Small intestine (tissue), 7 donors: ENCODE results near the gene CFAP97D1. TPM values are rescaled to one million over a fixed set of nuclear protein-coding genes. Genes with fewer than 3 reads are reported as not detected.

Experiments
- DNase-seq, 2 donors: peaks; one replicate each; pipeline versions ENCODE4 v3.0.0 to v3.0.0-alpha.2; 2013
- FAIRE-seq: peaks from 2 replicates; lab custom pipeline; 2012; peaks lifted over from hg19 to GRCh38; lab: Jason Lieb, UNC
- H3K27ac ChIP-seq, 3 donors: one replicate each; pipeline ENCODE4 v1.5.1; 2013; ENCODE audit warnings: low read length in 2 of 3, mild to moderate bottlenecking in 2 of 3, control low read depth in 1 of 3, inconsistent platforms in 1 of 3, low read depth in 1 of 3, moderate library complexity in 1 of 3
- H3K27me3 ChIP-seq, 3 donors: one replicate each; pipeline ENCODE4 v1.6.1; 2013; ENCODE audit warnings: low read length in 3 of 3, inconsistent platforms in 1 of 3; ENCODE audit not compliant: control insufficient read depth in 3 of 3, insufficient read depth in 3 of 3
- H3K36me3 ChIP-seq, 3 donors: one replicate each; pipeline ENCODE4 v1.6.1; 2013; ENCODE audit warnings: low read length in 3 of 3, inconsistent platforms in 1 of 3, low read depth in 1 of 3, mild to moderate bottlenecking in 1 of 3, moderate library complexity in 1 of 3; ENCODE audit not compliant: control insufficient read depth in 3 of 3, insufficient read depth in 2 of 3
- H3K4me1 ChIP-seq, 3 donors: one replicate each; pipeline ENCODE4 v1.6.1; 2013; ENCODE audit warnings: low read length in 2 of 3, inconsistent platforms in 1 of 3, low read depth in 1 of 3, mild to moderate bottlenecking in 1 of 3, moderate library complexity in 1 of 3; ENCODE audit not compliant: control insufficient read depth in 3 of 3, insufficient read depth in 2 of 3
- H3K4me3 ChIP-seq, 3 donors: one replicate each; pipeline ENCODE4 v1.5.1; 2013; ENCODE audit warnings: low read length in 3 of 3, control low read depth in 1 of 3, inconsistent platforms in 1 of 3, low read depth in 1 of 3, mild to moderate bottlenecking in 1 of 3, moderate library complexity in 1 of 3
- H3K9me3 ChIP-seq, 2 donors: one replicate each; pipeline ENCODE4 v1.6.1; 2013; ENCODE audit warnings: low read depth in 1 of 2, low read length in 1 of 2; ENCODE audit not compliant: control insufficient read depth in 2 of 2, insufficient read depth in 1 of 2
- WGBS, 3 donors: extraction: QIAGEN DNeasy Blood & Tissue Kit; methylation state at CpG; one replicate each; pipeline ENCODE4 v1.1.7; 2013; 5-methylcytosine and 5-hydroxymethylcytosine counted together
- polyA plus RNA-seq, 4 donors: library from polyadenylated mRNA; stranded (reverse) in 3 of 4; unstranded in 1 of 4; fragments of 200-250 nt in 3 of 4; fragments of 120-200 nt in 1 of 4; gene quantifications; one replicate each; pipeline versions ENCODE4 v1.2.1 to v1.2.3, GENCODE V29; 2013
- donor health status: healthy with polysubstance abuse.
- donor health status: control.
- donor health status: control.
- donor health status: Bipolar disorder and iron deficiency.
- donor health status: healthy.

The CFAP97D1 gene
- polyA plus RNA-seq, 4 donors = 0.03 TPM; not detected in 3

GRCh38 chr17:43769426-43769825 lies 10.8 kb upstream of the CFAP97D1 start:
- FAIRE-seq = no peak
- DNase-seq = no peak
- H3K4me1 ChIP-seq = no peaks in the 10 kb centered on the region
- no peak overlapping the region for H3K4me3 ChIP-seq
- H3K9me3 ChIP-seq = no peaks in the 10 kb centered on the region
- H3K27me3 ChIP-seq = no peaks in the 10 kb centered on the region
- peaks cover 6 to 73% (median 11%) of the 10 kb centered on the region in 3 donors for H3K36me3 ChIP-seq
- WGBS, 3 donors = 93 to 96% (median 94%) methylated on average over 16 of the region's 16 CpGs
- H3K27ac ChIP-seq = no peak overlapping the region

GRCh38 chr17:43769859-43770258 lies 10.4 kb upstream of the CFAP97D1 start:
- DNase-seq = no peak
- Histone ChIP-seq H3K9me3 (no peaks in the 10 kb centered on the region), H3K4me3 (no peak overlapping the region), H3K27ac (no peak overlapping the region), H3K36me3 (peaks cover 6 to 78% (median 11%) of the 10 kb centered on the region in 3 donors), H3K27me3 (no peaks in the 10 kb centered on the region), H3K4me1 (no peaks in the 10 kb centered on the region)
- FAIRE-seq = no peak
- WGBS, 3 donors = 95 to 97% (median 95%) methylated on average over 11 of the region's 11 CpGs

GRCh38 chr17:43770957-43771356 lies 9.3 kb upstream of the CFAP97D1 start:
- Histone ChIP-seq H3K4me3 (no peak overlapping the region), H3K4me1 (no peaks in the 10 kb centered on the region), H3K27me3 (no peaks in the 10 kb centered on the region), H3K27ac (no peak overlapping the region), H3K36me3 (peaks cover 8 to 88% (median 11%) of the 10 kb centered on the region in 3 donors), H3K9me3 (no peaks in the 10 kb centered on the region)
- FAIRE-seq (no peak), DNase-seq (no peak)
- WGBS, 3 donors = 94 to 97% (median 95%) methylated on average over 2 of the region's 2 CpGs

GRCh38 chr17:43771463-43771862 lies 8.8 kb upstream of the CFAP97D1 start:
- peaks cover 8 to 92% (median 11%) of the 10 kb centered on the region in 3 donors for H3K36me3 ChIP-seq

GRCh38 chr17:43772877-43773648 lies 7.2 kb upstream of the CFAP97D1 start:
- FAIRE-seq (no peak), DNase-seq (no peak)
- no peaks in the 10 kb centered on the region for H3K27me3 ChIP-seq
- peaks cover 8 to 87% (median 11%) of the 10 kb centered on the region in 3 donors for H3K36me3 ChIP-seq
- H3K4me3 ChIP-seq = no peak overlapping the region
- H3K4me1 ChIP-seq = peaks cover 0 to 2% (median 0%) of the 10 kb centered on the region in 3 donors
- H3K27ac ChIP-seq = no peak overlapping the region
- no peaks in the 10 kb centered on the region for H3K9me3 ChIP-seq
- 70 to 77% (median 76%) methylated on average over 9 to 10 of the region's 10 CpGs for WGBS, 3 donors

More at GRCh38 chr17:43771463-43771862, 8.8 kb upstream of the CFAP97D1 start:
- H3K4me3 ChIP-seq = no peak overlapping the region
- no peaks in the 10 kb centered on the region for H3K9me3 ChIP-seq
- H3K4me1 ChIP-seq = no peaks in the 10 kb centered on the region
- no peaks in the 10 kb centered on the region for H3K27me3 ChIP-seq
- WGBS, 3 donors = 89 to 98% (median 95%) methylated on average over 9 of the region's 9 CpGs
- FAIRE-seq (no peak), DNase-seq (no peak)
- no peak overlapping the region for H3K27ac ChIP-seq

GRCh38 chr17:43774304-43775250 lies 5.7 kb upstream of the CFAP97D1 start:
- Histone ChIP-seq H3K36me3 (peaks cover 6 to 74% (median 11%) of the 10 kb centered on the region in 3 donors), H3K4me3 (no peak overlapping the region), H3K4me1 (peaks cover 0 to 8% (median 2%) of the 10 kb centered on the region in 3 donors), H3K27me3 (peaks cover 0 to 3% (median 0%) of the 10 kb centered on the region in 3 donors), H3K27ac (no peak overlapping the region), H3K9me3 (no peaks in the 10 kb centered on the region)
- WGBS, 3 donors = 93 to 94% (median 94%) methylated on average over 16 of the region's 16 CpGs
- DNase-seq = no peak
- no peak for FAIRE-seq

GRCh38 chr17:43778337-43779144 lies 1.7 kb upstream of the CFAP97D1 start, which contains the start of gene DUSP3:
Gene DUSP3, minus strand, starts transcription at chr17:43778977. Its CDS starts 53 bp downstream, at chr17:43778924.
- DNase-seq (peak; percentile 93 to 97), FAIRE-seq (no peak)
- H3K27me3 ChIP-seq = peaks cover 0 to 22% (median 4%) of the 10 kb centered on the region in 3 donors
- H3K4me3 ChIP-seq = peak within 1 kb of the TSS; percentile 84 to 92 (median 87)
- peaks cover 0 to 38% (median 2%) of the 10 kb centered on the region in 3 donors for H3K36me3 ChIP-seq
- no peaks in the 10 kb centered on the region for H3K9me3 ChIP-seq
- WGBS, 3 donors = 0 to 1% (median 0%) methylated on average over 70 to 100 of the region's 100 CpGs
- H3K27ac ChIP-seq = peak within 1 kb of the TSS; percentile 96 to 98 (median 98)
- peaks cover 3 to 15% (median 4%) of the 10 kb centered on the region in 3 donors for H3K4me1 ChIP-seq
